HG02763 (cell line): Measurements from ENCODE around the gene PRELID2.
"Not testable (repeated sequence)": the region's sequence is repeated elsewhere in the genome, so short reads cannot be mapped to it uniquely, and the experiment has no call there.

Experiments
- ATAC-seq: cut with Tn5 transposase; IDR thresholded peaks from one replicate; pipeline ENCODE4 v1.9.1; 2021; ENCODE audit warnings: mild to moderate bottlenecking, moderate library complexity; ENCODE audit not compliant: unreplicated experiment

Gene PRELID2

GRCh38 chr5:145840458-145841132 is 5.5 kb upstream of the PRELID2 start:
- ATAC-seq, result no peak

- ATAC-seq, result no peak
Observed at GRCh38 chr5:145838276-145838675, 3.1 kb upstream of the PRELID2 start.

- not testable (repeated sequence) for ATAC-seq
Observed at GRCh38 chr5:145836241-145836640, 1.1 kb upstream of the PRELID2 start.

GRCh38 chr5:145835848-145836239 is 702 bp upstream of the PRELID2 start:
- no peak for ATAC-seq

GRCh38 chr5:145834554-145834916 is 607 bp downstream of the PRELID2 start:
- no peak for ATAC-seq

GRCh38 chr5:145833631-145834200 is 1.4 kb downstream of the PRELID2 start:
- ATAC-seq, result no peak

GRCh38 chr5:145830594-145830993 is 4.5 kb downstream of the PRELID2 start:
- ATAC-seq, result no peak

GRCh38 chr5:145829708-145830361 is 5.3 kb downstream of the PRELID2 start:
- no peak for ATAC-seq

- ATAC-seq, result no peak
Observed at GRCh38 chr5:145826895-145827674, 8.1 kb downstream of the PRELID2 start.

- ATAC-seq, result no peak
Observed at GRCh38 chr5:145825751-145826180, 9.4 kb downstream of the PRELID2 start.

- ATAC-seq, result no peak
Observed at GRCh38 chr5:145824040-145824439, 11.1 kb downstream of the PRELID2 start.

GRCh38 chr5:145818604-145819003 is 16.5 kb downstream of the PRELID2 start:
- ATAC-seq, result no peak

GRCh38 chr5:145812877-145813276 is 22.3 kb downstream of the PRELID2 start:
- no peak for ATAC-seq

GRCh38 chr5:145811834-145812625 is 23.1 kb downstream of the PRELID2 start:
- ATAC-seq, result no peak

GRCh38 chr5:145806923-145807322 is 28.2 kb downstream of the PRELID2 start:
- no peak for ATAC-seq

GRCh38 chr5:145805819-145806218 is 29.3 kb downstream of the PRELID2 start:
- ATAC-seq, result no peak

GRCh38 chr5:145804701-145805100 is 30.4 kb downstream of the PRELID2 start:
- no peak for ATAC-seq

GRCh38 chr5:145803112-145804004 is 31.8 kb downstream of the PRELID2 start:
- no peak for ATAC-seq

GRCh38 chr5:145801195-145801594 is 33.9 kb downstream of the PRELID2 start:
- no peak for ATAC-seq

- no peak for ATAC-seq
Observed at GRCh38 chr5:145800181-145800580, 35.0 kb downstream of the PRELID2 start.
